Prostate gland (tissue), 2 donors: ENCODE results near the gene GADL1. TPM values are rescaled to one million over a fixed set of nuclear protein-coding genes. Genes with fewer than 3 reads are reported as not detected.

Source experiments
- DNase-seq: peaks from one replicate; pipeline ENCODE4 v3.0.0-alpha.2; 2019; ENCODE audit warnings: low spot score
- H3K27ac ChIP-seq, 2 donors: fragments of 200-600 bp; sonication (generic); 2 replicates each; pipeline ENCODE4 v1.5.1; 2017 to 2019
- H3K27me3 ChIP-seq: fragments of 200-600 bp; sonication (generic); replicated peaks from 2 replicates; pipeline ENCODE4 v1.5.1; 2019; ENCODE audit not compliant: insufficient read depth
- H3K36me3 ChIP-seq, 2 donors: fragments of 200-600 bp; sonication (generic); 1 replicate in 1 of 2; 2 replicates in 1 of 2; pipeline versions ENCODE4 v1.5.1 to v1.8.1; 2017 to 2019
- H3K4me1 ChIP-seq: fragments of 200-600 bp; sonication (generic); replicated peaks from 2 replicates; pipeline ENCODE4 v1.5.1; 2019
- H3K4me3 ChIP-seq, 2 donors: fragments of 200-600 bp; sonication (generic); 2 replicates each; pipeline ENCODE4 v1.5.1; 2017 to 2019
- H3K9me3 ChIP-seq: fragments of 200-600 bp; sonication (generic); 2 replicates; pipeline ENCODE4 v1.5.1; 2017
- POLR2A ChIP-seq: fragments of 450-650 bp; IDR thresholded peaks from one replicate; pipeline ENCODE4 v1.6.1; 2016; ENCODE audit warnings: antibody characterized with exemption, mild to moderate bottlenecking
- POLR2AphosphoS5 ChIP-seq: sonication (generic); formaldehyde crosslinking; IDR thresholded peaks from one replicate; pipeline ENCODE4 v1.6.1; 2017; ENCODE audit warnings: antibody characterized with exemption
- WGBS: methylation state at CpG from one replicate; pipeline ENCODE4 v1.1.5; 2018; 5-methylcytosine and 5-hydroxymethylcytosine counted together
- intact Hi-C: fragments of 100-400 bp; cut with DNase I; formaldehyde crosslinking; loops from one replicate; pipeline ENCODE4 v1.14.2; 2022
- total RNA-seq, 2 donors: library from RNA; depleted of rRNA; stranded (reverse); fragments of >200 nt; gene quantifications; one replicate each; pipeline ENCODE4 v1.1.0, GENCODE V29; 2016
- TF ChIP-seq, protein P1 (sequence below), 4 experiments: fragments of 200-600 bp in 2 of 4; fragments of 450-650 bp in 2 of 4; sonication (generic) in 2 of 4; IDR thresholded peaks; 1 replicate in 3 of 4; 2 replicates in 1 of 4; pipeline ENCODE4 v1.5.1; 2016 to 2019; ENCODE audit warnings: antibody characterized with exemption in 4 of 4, mild to moderate bottlenecking in 2 of 4, moderate library complexity in 2 of 4

Gene GADL1
- total RNA-seq, 2 donors from 2014 or later, result not detected

- 64% methylated on average over 9 of the region's 9 CpGs for WGBS
- no peak overlapping the region for H3K4me3 ChIP-seq
- TF ChIP-seq POLR2A, result no peak
- TF ChIP-seq, protein P1, sequence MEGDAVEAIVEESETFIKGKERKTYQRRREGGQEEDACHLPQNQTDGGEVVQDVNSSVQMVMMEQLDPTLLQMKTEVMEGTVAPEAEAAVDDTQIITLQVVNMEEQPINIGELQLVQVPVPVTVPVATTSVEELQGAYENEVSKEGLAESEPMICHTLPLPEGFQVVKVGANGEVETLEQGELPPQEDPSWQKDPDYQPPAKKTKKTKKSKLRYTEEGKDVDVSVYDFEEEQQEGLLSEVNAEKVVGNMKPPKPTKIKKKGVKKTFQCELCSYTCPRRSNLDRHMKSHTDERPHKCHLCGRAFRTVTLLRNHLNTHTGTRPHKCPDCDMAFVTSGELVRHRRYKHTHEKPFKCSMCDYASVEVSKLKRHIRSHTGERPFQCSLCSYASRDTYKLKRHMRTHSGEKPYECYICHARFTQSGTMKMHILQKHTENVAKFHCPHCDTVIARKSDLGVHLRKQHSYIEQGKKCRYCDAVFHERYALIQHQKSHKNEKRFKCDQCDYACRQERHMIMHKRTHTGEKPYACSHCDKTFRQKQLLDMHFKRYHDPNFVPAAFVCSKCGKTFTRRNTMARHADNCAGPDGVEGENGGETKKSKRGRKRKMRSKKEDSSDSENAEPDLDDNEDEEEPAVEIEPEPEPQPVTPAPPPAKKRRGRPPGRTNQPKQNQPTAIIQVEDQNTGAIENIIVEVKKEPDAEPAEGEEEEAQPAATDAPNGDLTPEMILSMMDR (IDR thresholded peaks at IDR 0.05), result peak; percentile 39 to 72 (median 64)
- no peak for TF ChIP-seq POLR2AphosphoS5
- intact Hi-C loops, result loop anchor here (2.0 to 10.0 kb wide), 2 partner anchors 364 to 996 kb away; no protein-coding TSS in a partner anchor
- H3K9me3 ChIP-seq, result no peaks in the 10 kb centered on the region
- no peaks in the 10 kb centered on the region for H3K27me3 ChIP-seq
- DNase-seq, result peak; percentile 47
- no peak overlapping the region for H3K27ac ChIP-seq
- H3K4me1 ChIP-seq, result no peaks in the 10 kb centered on the region
- H3K36me3 ChIP-seq, result no peaks in the 10 kb centered on the region
Measured at GRCh38 chr3:30768703-30769550, 125.5 kb downstream of the GADL1 start.

- TF ChIP-seq POLR2A, result no peak
- TF ChIP-seq, protein P1 (IDR thresholded peaks at IDR 0.05), result no peak
- no peak for TF ChIP-seq POLR2AphosphoS5
- H3K27ac ChIP-seq, result no peak overlapping the region
Measured at GRCh38 chr3:30768046-30768445, 126.4 kb downstream of the GADL1 start.

GRCh38 chr3:30766522-30766921 is 127.9 kb downstream of the GADL1 start:
- Histone ChIP-seq H3K4me3 (no peak overlapping the region), H3K36me3 (no peaks in the 10 kb centered on the region), H3K27ac (no peak overlapping the region), H3K9me3 (no peaks in the 10 kb centered on the region), H3K4me1 (no peaks in the 10 kb centered on the region), H3K27me3 (no peaks in the 10 kb centered on the region)
- intact Hi-C loops, result loop anchor here (10.0 kb wide), 1 partner anchor 998 kb away; no protein-coding TSS in a partner anchor
- TF ChIP-seq, protein P1 (IDR thresholded peaks at IDR 0.05), result no peak
- no peak for TF ChIP-seq POLR2A
- no peak for TF ChIP-seq POLR2AphosphoS5
- DNase-seq, result no peak

More at GRCh38 chr3:30768046-30768445, 126.4 kb downstream of the GADL1 start:
- H3K36me3 ChIP-seq, result no peaks in the 10 kb centered on the region
- H3K4me3 ChIP-seq, result no peak overlapping the region
- DNase-seq, result no peak
- no peaks in the 10 kb centered on the region for H3K27me3 ChIP-seq
- 58% methylated on average over 1 of the region's 1 CpG for WGBS
- intact Hi-C loops, result loop anchor here (2.0 to 10.0 kb wide), 2 partner anchors 365 to 997 kb away; no protein-coding TSS in a partner anchor
- no peaks in the 10 kb centered on the region for H3K9me3 ChIP-seq
- no peaks in the 10 kb centered on the region for H3K4me1 ChIP-seq

DNA sequence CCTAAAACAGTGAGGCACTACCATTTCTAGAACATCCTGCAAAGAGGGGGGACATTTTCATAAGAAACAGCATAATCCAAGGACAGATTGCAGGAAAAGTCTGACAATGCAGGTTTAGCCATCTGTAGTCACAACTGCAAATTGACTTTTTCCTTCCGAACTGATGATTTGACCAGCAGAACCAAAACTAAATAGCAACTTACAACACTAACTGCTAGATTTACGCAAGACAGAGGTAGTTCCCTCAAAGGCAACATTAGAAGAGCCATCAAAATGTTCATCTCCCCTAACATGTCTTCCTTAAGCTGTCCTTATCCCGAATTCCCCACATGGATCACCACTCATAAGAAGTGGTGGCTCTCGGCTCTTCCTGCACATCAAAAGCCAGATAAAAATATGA is 129.6 kb downstream of the GADL1 start:
- H3K36me3 ChIP-seq, result no peaks in the 10 kb centered on the region
- no peaks in the 10 kb centered on the region for H3K27me3 ChIP-seq
- H3K4me1 ChIP-seq, result no peaks in the 10 kb centered on the region
- H3K27ac ChIP-seq, result no peak overlapping the region
- no peak overlapping the region for H3K4me3 ChIP-seq
- TF ChIP-seq POLR2A (no peak), POLR2AphosphoS5 (no peak)
- TF ChIP-seq, protein P1 (IDR thresholded peaks at IDR 0.05), result no peak
- WGBS, result 79% methylated on average over 4 of the region's 4 CpGs
- no peak for DNase-seq
- intact Hi-C loops, result loop anchor here (10.0 kb wide), 1 partner anchor 1000 kb away; no protein-coding TSS in a partner anchor
- H3K9me3 ChIP-seq, result no peaks in the 10 kb centered on the region
